GM10248 (cell line): ENCODE results near the gene DVL1.
A peak's percentile ranks its signal among the peaks of the same experiment; 100 is the strongest.

Source experiments
- CTCF ChIA-PET: fragments of 300-600 bp; sonication (Branson Sonifier 250); formaldehyde crosslinking; extraction: SDS; loops from one replicate; lab custom pipeline; 2021; ENCODE audit warnings: antibody characterized with exemption; lab: Yijun Ruan, JAX
- POLR2A ChIA-PET: fragments of 350-650 bp; sonication (Branson Sonifier 250); formaldehyde crosslinking; extraction: SDS; loops from one replicate; lab custom pipeline; 2020; ENCODE audit warnings: antibody characterized with exemption; lab: Yijun Ruan, JAX
- DNase-seq: peaks from one replicate; pipeline ENCODE4 v3.0.0; 2012; ENCODE audit errors: extremely low spot score
- TF ChIP-seq, protein P1 (sequence below): IDR thresholded peaks from 2 replicates; pipeline ENCODE4 v1.5.1; 2012; ENCODE audit warnings: mild to moderate bottlenecking, low read depth; ENCODE audit errors: extremely low read depth, missing control alignments, control extremely low read depth

The DVL1 gene

DNA sequence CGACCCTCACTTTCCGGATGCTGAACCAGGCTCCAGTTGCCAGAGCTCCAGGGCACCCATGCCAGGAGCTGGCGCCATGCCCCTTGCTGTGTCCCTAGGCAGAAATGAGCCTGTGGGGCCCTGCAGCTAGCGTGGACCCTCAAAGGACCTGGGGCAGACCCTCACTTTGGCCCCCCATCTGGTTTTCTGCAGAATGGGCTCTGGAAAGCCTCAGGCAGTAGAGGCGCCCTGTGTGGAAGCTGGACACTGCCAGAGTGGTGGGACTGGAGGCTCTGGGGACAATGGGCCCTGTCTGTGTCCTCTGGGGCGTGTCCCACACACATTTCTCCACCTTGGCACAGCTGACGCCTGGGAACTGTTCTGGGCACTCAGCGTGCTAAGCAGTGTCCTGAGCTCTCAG, 32.1 kb upstream of the DVL1 start:
- ChIA-PET POLR2A (no interaction called here), CTCF (no interaction called here)
- TF ChIP-seq, protein P1, sequence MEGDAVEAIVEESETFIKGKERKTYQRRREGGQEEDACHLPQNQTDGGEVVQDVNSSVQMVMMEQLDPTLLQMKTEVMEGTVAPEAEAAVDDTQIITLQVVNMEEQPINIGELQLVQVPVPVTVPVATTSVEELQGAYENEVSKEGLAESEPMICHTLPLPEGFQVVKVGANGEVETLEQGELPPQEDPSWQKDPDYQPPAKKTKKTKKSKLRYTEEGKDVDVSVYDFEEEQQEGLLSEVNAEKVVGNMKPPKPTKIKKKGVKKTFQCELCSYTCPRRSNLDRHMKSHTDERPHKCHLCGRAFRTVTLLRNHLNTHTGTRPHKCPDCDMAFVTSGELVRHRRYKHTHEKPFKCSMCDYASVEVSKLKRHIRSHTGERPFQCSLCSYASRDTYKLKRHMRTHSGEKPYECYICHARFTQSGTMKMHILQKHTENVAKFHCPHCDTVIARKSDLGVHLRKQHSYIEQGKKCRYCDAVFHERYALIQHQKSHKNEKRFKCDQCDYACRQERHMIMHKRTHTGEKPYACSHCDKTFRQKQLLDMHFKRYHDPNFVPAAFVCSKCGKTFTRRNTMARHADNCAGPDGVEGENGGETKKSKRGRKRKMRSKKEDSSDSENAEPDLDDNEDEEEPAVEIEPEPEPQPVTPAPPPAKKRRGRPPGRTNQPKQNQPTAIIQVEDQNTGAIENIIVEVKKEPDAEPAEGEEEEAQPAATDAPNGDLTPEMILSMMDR = no peak
- DNase-seq = no peak

DNA sequence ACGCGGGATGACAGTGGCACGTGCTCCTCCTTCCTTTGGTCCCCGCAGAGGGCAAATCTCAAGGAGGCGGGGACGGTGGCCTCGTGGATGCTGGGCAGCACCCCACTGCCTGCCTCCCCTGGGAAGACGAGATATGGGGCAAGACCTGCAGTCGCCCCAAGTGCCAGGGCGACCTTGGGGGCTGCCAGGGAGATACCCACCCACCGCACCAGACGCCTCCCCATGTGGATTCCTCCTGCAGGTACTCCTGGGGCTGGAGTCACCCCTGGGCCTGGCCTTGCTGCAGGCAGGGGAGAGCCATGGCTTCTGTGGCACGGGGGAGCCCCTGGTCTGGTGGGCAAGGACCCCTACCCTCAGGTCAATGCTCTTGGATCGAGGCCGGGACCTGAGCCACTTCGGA, 31.6 kb upstream of the DVL1 start:
- DNase-seq = no peak
- CTCF ChIA-PET = no interaction called here
- TF ChIP-seq, protein P1 = no peak
- POLR2A ChIA-PET = no interaction called here

DNA sequence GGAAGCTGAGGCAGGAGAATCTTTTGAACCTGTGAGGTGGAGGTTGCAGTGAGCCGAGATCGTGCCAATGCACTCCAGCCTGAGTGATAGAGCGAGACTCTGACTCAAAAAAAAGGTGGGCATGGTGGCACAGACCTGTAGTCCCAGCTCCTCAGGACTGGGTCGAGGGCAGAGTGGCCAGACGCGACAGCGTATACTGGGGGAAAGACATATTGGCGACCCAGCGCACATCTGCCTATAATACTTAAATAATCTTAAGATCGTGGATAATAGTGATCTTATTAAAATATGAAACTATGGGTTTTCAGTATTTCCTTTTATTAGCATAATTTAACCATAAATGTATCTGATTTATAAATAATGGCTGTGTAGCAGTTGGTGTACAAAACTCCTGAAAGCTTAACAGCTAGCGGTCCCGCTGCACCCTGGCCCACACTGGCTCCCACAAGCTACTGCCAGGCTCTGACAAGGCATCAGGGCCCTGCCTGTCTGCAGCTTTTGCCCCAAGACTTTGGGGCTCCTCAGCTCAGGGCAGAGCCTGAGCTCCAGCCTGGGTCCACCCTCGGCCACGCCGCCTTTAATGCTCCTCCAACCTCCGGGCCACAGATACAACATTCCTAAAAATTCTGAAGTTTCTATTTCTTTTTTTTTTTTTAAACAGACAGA, 28.5 kb upstream of the DVL1 start:
- CTCF ChIA-PET = interaction anchor here (1.1 to 1.7 kb wide), 4 partner anchors 10 to 127 kb away, joined by 4 to 7 read pairs (median 4); partner anchors contain the start of gene CCNL2
- TF ChIP-seq, protein P1 = no peak
- POLR2A ChIA-PET = interaction anchor here (0.5 to 0.7 kb wide), 2 partner anchors 19 to 41 kb away, joined by 6 to 7 read pairs; no protein-coding TSS in a partner anchor
- DNase-seq = no peak

DNA sequence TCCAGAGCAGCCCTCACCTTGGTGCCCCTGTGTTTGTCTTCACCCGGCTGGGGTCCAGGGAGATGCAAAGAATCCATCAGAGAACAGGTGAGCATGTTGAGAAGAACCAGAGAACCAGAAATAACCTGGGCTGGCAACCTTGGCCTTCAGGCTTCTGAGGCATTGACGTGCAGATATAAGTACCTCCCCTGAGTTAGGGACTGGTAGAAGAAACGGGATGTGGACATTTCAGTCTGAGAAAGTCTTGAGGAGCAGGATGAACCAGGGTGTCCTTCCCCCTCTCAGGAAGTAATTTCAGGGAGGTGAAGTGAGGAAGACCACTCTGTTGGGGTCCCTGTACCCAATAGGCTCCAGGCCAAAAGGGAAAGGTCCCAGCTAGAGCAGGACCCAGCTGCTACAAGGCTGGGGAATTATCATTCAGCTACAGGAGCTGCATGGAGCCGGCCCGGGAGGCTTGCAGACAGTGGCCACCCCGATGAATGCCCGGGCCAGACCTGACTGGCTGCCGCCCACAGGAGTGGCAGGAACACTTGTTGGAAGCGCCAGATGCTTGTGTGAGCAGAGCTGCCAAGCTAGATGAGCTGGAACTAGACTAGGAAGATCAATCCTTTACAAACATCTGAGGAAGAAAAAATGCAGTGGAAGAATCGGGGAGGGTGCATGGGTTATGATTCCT, 27.5 kb upstream of the DVL1 start:
- no peak for DNase-seq
- TF ChIP-seq, protein P1 = no peak

DNA sequence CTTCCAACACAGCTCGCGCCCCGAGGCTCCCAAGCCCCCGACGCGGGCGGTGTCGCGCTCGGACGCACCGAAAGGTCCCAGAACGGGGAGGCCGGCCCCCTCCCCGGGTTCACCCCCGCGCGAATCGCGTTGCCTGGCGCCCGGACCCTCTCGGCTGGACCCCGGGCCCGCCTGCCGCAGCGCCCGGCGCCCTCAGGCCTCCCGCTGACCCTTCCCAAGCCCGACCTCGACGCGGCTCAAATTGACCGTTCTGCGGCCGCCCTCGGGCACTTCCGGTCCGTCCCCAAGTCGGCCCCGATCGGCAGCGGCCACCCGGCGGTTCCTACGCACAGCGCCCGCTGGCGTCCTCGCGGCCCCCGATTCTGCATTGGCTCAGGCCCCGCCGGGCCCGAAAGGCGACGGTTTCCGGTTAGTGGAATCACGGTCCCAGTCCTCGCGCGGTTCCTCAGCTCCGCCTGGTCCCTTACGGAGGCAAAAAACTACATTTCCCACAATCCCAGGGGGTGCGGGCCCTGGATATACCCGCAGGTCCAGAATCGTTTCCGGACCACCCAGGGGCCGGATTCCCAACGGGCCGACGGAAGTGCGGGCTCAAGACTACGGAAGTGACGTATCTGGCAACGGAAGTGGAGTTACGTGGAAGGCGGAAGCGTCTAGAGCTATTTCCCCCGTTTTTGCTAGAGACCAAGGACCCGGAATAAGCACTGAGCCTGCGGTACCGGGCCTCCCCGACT, 25.9 kb upstream of the DVL1 start, which contains the start of gene AURKAIP1:
TSS of gene AURKAIP1 (minus strand) at position 279 of the 734 bp plus-strand sequence. CDS start 451 bp downstream, outside the sequence.
- peak; percentile 99 for DNase-seq
- ChIA-PET POLR2A (interaction anchor here (0.6 to 1.2 kb wide), 4 partner anchors 24 to 144 kb away, joined by 3 to 5 read pairs (median 4); partner anchors contain the start of genes CCNL2 and SDF4), CTCF (interaction anchor here (0.8 to 3.7 kb wide), 5 partner anchors 11 to 65 kb away, joined by 3 to 20 read pairs (median 4); partner anchors contain the start of genes CCNL2 and MRPL20)
- TF ChIP-seq, protein P1 = peak; percentile 41

More for the DNA sequence above, 27.5 kb upstream of the DVL1 start:
- ChIA-PET CTCF (interaction anchor here (3.7 kb wide), 1 partner anchor 23 kb away, joined by 20 read pairs; the partner anchor contains the start of gene CCNL2), POLR2A (interaction anchor here (0.5 to 1.2 kb wide), 4 partner anchors 9 to 24 kb away, joined by 3 to 7 read pairs (median 6); no protein-coding TSS in a partner anchor)

DNA sequence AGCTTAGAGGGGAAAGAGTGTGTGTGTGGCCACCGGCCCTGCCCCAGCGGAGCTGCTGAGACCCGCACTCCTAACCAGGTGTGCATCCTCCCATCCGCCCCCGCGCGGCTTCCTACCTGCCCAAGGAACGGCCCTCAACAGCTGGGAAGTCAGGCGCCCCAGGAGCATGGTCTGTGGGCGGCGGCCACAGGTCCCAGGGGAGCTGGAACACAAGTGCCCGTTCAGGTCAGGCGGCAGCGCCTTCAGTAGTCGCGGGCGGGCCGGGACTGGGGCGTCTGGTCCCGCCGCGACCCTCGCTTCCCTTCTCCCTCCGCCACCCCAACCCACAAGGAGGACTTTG, 25.3 kb upstream of the DVL1 start:
- ChIA-PET CTCF (interaction anchor here (1.0 to 3.7 kb wide), 3 partner anchors 17 to 65 kb away, joined by 3 to 20 read pairs (median 6); partner anchors contain the start of gene CCNL2), POLR2A (interaction anchor here (1.2 kb wide), 1 partner anchor 25 kb away, joined by 5 read pairs; the partner anchor contains the start of gene CCNL2)
- no peak for DNase-seq
- TF ChIP-seq, protein P1 = no peak
